Stimulated activated CD4-positive, alpha-beta T cell treated with anti-CD3 and anti-CD28 coated beads, Interleukin-4, amount 100 ng/mL, for 24 hours (primary cell): ENCODE measurements around the gene LMOD1.
"Not testable (repeated sequence)": the region's sequence is repeated elsewhere in the genome, so short reads cannot be mapped to it uniquely, and the experiment has no call there.

Experiments
- DNase-seq: peaks from one replicate; pipeline ENCODE4 v3.0.0-alpha.2; 2020

LMOD1 gene

GRCh38 chr1:201890806-201891450 lies 55.4 kb downstream of the LMOD1 start:
- DNase-seq = no peak

GRCh38 chr1:201890223-201890622 lies 56.1 kb downstream of the LMOD1 start:
- DNase-seq = no peak

GRCh38 chr1:201889090-201889968 lies 57.0 kb downstream of the LMOD1 start:
- no peak for DNase-seq

- no peak for DNase-seq
Observed at GRCh38 chr1:201888282-201889089, 57.9 kb downstream of the LMOD1 start, which contains the start of gene SHISA4. SHISA4 (plus strand) TSS chr1:201888898; CDS start chr1:201888995, 97 bp downstream.

GRCh38 chr1:201887116-201887866 lies 59.1 kb downstream of the LMOD1 start:
- DNase-seq = no peak

- DNase-seq = no peak
Observed at GRCh38 chr1:201886103-201886885, 60.1 kb downstream of the LMOD1 start.

GRCh38 chr1:201885531-201886075 lies 60.7 kb downstream of the LMOD1 start:
- no peak for DNase-seq

- DNase-seq = no peak
Observed at GRCh38 chr1:201884425-201884824, 61.9 kb downstream of the LMOD1 start.

GRCh38 chr1:201883786-201884185 lies 62.6 kb downstream of the LMOD1 start:
- no peak for DNase-seq

- no peak for DNase-seq
Observed at GRCh38 chr1:201883266-201883665, 63.1 kb downstream of the LMOD1 start.

GRCh38 chr1:201882665-201883132 lies 63.6 kb downstream of the LMOD1 start:
- no peak for DNase-seq

GRCh38 chr1:201881617-201882016 lies 64.7 kb downstream of the LMOD1 start:
- no peak for DNase-seq

- DNase-seq = no peak
Observed at GRCh38 chr1:201880928-201881571, 65.3 kb downstream of the LMOD1 start.

- DNase-seq = peak; percentile 26
Observed at GRCh38 chr1:201877877-201878401, 68.4 kb downstream of the LMOD1 start.

GRCh38 chr1:201876148-201876818 lies 70.1 kb downstream of the LMOD1 start:
- DNase-seq = no peak

- no peak for DNase-seq
Observed at GRCh38 chr1:201874672-201875071, 71.7 kb downstream of the LMOD1 start.

- DNase-seq = no peak
Observed at GRCh38 chr1:201870397-201870796, 76.0 kb downstream of the LMOD1 start.

- no peak for DNase-seq
Observed at GRCh38 chr1:201861448-201861847, 84.9 kb downstream of the LMOD1 start.

- no peak for DNase-seq
Observed at GRCh38 chr1:201859424-201859823, 86.9 kb downstream of the LMOD1 start.

GRCh38 chr1:201856722-201857121 lies 89.6 kb downstream of the LMOD1 start:
- not testable (repeated sequence) for DNase-seq
